GM18858 (cell line): Measurements from ENCODE around the gene BOLA1.
"Not testable (repeated sequence)": the region's sequence is repeated elsewhere in the genome, so short reads cannot be mapped to it uniquely, and the experiment has no call there.

ENCODE experiments used
- ATAC-seq: cut with Tn5 transposase; IDR thresholded peaks from one replicate; pipeline ENCODE4 v1.9.1; 2021; ENCODE audit not compliant: unreplicated experiment

Gene BOLA1

GRCh38 chr1:149928401-149928724, 29.0 kb downstream of the BOLA1 start:
- ATAC-seq, result no peak

GRCh38 chr1:149929856-149930255, 30.5 kb downstream of the BOLA1 start:
- no peak for ATAC-seq

- ATAC-seq, result no peak
Measured at GRCh38 chr1:149931212-149931790, 31.9 kb downstream of the BOLA1 start.

GRCh38 chr1:149932474-149932873, 33.1 kb downstream of the BOLA1 start:
- ATAC-seq, result no peak

GRCh38 chr1:149933208-149933607, 33.8 kb downstream of the BOLA1 start:
- ATAC-seq, result no peak

GRCh38 chr1:149934356-149934755, 35.0 kb downstream of the BOLA1 start:
- ATAC-seq, result no peak

- no peak for ATAC-seq
Measured at GRCh38 chr1:149936170-149936991, 37.0 kb downstream of the BOLA1 start, which contains the start of gene MTMR11. TSS of gene MTMR11 (minus strand) at chr1:149936879. CDS start at chr1:149936647, 232 bp downstream.

- ATAC-seq, result no peak
Measured at GRCh38 chr1:149936992-149937705, 37.8 kb downstream of the BOLA1 start.

- no peak for ATAC-seq
Measured at GRCh38 chr1:149937759-149938158, 38.4 kb downstream of the BOLA1 start.

GRCh38 chr1:149938668-149939003, 39.3 kb downstream of the BOLA1 start:
- ATAC-seq, result not testable (repeated sequence)

- ATAC-seq, result no peak
Measured at GRCh38 chr1:149940427-149940826, 41.1 kb downstream of the BOLA1 start.

- no peak for ATAC-seq
Measured at GRCh38 chr1:149942207-149942606, 42.8 kb downstream of the BOLA1 start.

GRCh38 chr1:149942885-149943284, 43.5 kb downstream of the BOLA1 start:
- ATAC-seq, result no peak

GRCh38 chr1:149945206-149945605, 45.8 kb downstream of the BOLA1 start:
- ATAC-seq, result no peak

- ATAC-seq, result no peak
Measured at GRCh38 chr1:149949911-149950310, 50.5 kb downstream of the BOLA1 start.
